Astrocyte of the cerebellum (primary cell): ENCODE data around the gene COL4A2.
A peak's percentile ranks its signal among the peaks of the same experiment; 100 is the strongest.

ENCODE experiments used
- DNase-seq: peaks from one replicate; pipeline ENCODE4 v3.0.0-alpha.2; 2011; ENCODE audit warnings: low read depth
- H3K4me3 ChIP-seq: 2 replicates; pipeline ENCODE4 v1.5.1; 2011; ENCODE audit warnings: mild to moderate bottlenecking, low read depth, low read length, moderate library complexity
- in situ Hi-C: cut with HindIII; loops from 2 replicates; pipeline ENCODE4 v1.10.0; 2017; ENCODE audit warnings: low sequenced_read_pairs
- TF ChIP-seq, protein P1 (sequence below): IDR thresholded peaks from 2 replicates; pipeline ENCODE4 v1.5.1; 2012; ENCODE audit warnings: low read length, low read depth, moderate library complexity, mild to moderate bottlenecking; ENCODE audit errors: missing control alignments

COL4A2 gene

DNA sequence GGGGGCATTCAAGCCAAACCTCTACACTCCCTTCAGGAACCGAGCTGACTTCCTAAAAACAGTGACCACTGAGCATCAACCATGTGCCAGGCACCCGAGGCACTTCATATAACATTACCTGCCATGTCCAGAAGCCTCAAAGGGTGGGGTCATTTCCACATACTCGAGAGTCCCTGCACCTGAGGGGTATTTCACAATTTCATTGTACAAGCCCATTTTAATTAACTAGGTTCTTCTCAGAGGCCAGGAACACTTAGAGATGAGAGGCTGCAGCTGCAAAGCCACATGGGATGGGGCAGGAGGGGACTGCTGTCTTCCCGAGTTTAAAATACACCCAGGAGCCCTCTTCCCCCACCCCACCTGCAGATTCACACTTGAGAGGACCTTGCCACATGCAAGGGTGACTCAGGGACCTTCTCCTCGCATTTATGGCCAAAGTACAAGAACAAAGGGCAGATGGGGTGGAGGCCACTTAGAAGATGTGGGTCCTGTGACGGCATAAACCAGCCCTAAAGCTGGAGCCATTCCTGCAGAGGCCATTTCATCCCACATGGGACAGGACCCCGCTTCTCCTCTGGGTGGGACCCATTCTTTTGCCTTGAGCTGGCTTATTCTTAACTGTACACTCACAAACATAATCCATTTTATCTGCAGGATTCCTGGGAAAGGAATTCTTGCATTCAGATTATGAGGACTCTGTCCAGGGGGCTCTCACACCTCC, 210.6 kb downstream of the COL4A2 start:
- in situ Hi-C loops, result no loop called here
- H3K4me3 ChIP-seq, result no peak overlapping the region
- no peak for DNase-seq
- TF ChIP-seq, protein P1, sequence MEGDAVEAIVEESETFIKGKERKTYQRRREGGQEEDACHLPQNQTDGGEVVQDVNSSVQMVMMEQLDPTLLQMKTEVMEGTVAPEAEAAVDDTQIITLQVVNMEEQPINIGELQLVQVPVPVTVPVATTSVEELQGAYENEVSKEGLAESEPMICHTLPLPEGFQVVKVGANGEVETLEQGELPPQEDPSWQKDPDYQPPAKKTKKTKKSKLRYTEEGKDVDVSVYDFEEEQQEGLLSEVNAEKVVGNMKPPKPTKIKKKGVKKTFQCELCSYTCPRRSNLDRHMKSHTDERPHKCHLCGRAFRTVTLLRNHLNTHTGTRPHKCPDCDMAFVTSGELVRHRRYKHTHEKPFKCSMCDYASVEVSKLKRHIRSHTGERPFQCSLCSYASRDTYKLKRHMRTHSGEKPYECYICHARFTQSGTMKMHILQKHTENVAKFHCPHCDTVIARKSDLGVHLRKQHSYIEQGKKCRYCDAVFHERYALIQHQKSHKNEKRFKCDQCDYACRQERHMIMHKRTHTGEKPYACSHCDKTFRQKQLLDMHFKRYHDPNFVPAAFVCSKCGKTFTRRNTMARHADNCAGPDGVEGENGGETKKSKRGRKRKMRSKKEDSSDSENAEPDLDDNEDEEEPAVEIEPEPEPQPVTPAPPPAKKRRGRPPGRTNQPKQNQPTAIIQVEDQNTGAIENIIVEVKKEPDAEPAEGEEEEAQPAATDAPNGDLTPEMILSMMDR, result no peak

DNA sequence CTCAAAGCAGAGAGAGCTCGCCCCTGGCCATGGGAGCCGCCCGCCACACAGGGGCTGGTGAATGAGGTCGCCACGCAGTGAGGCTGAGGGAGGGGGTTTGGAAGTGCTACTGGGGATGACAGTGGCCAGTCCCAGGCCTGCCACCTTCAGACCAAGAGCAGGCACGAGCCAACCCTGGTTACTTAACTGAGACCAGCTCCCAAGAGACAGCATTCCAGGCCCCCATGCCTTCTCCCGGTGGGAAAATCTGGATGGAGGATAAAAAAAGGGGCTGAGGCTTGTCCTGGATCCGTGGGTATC, 211.1 kb downstream of the COL4A2 start:
- in situ Hi-C loops, result no loop called here
- no peak overlapping the region for H3K4me3 ChIP-seq
- TF ChIP-seq, protein P1, result no peak
- no peak for DNase-seq

DNA sequence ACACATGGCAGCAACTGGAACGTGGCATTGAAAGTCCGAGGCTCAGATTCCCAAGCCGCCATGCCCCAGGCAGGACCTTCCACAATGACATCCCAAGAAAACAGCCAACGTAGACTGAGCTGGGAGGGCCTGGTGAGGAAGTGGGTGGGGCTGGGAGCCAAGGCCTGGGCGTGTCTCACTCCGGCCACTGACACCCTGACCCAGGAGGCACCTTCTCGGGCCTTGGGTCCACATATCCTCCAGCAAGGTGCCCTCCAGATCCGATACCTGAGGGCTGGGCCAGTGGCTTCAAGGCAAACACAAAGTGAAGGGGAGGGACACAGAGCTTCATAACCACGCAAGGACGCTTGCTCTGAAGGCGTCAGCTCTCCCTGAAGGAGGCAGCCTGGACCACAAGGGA, 211.5 kb downstream of the COL4A2 start:
- no peak overlapping the region for H3K4me3 ChIP-seq
- DNase-seq, result no peak
- TF ChIP-seq, protein P1, result no peak
- in situ Hi-C loops, result no loop called here

DNA sequence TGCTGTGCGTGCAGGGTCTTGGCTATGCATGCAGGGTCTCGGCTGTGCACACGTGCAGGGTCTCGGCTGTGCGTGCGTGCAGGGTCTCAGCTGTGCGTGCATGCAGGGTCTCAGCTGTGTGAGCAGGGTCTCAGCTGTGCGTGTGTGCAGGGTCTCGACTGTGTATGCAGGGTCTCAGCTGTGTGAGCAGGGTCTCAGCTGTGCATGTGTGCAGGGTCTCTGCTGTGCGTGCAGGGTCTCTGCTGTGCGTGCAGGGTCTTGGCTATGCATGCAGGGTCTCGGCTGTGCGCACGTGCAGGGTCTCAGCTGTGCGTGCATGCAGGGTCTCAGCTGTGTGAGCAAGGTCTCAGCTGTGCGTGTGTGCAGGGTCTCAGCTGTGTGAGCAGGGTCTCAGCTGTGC, 212.0 kb downstream of the COL4A2 start:
- TF ChIP-seq, protein P1, result no peak
- in situ Hi-C loops, result no loop called here
- H3K4me3 ChIP-seq, result no peak overlapping the region
- DNase-seq, result no peak

DNA sequence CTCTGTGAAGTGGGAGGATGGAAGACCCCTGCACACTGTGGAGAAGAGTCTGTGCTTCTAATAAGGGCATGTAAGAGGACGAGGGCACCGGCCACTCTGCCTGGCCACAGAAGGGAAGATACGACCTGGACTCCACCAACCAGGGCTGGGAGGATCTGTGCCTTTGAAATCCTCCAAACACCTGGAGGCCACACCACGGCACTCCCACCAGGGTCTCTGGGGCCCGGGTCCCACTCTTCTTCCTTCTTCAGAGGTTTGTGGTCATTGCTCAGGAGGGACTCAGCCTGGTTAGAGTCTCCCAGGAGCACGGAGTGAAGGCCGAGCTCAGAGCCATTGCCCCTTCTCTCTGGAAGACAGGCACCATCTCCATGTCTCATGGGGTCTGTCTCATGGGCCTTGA, 212.4 kb downstream of the COL4A2 start:
- TF ChIP-seq, protein P1, result no peak
- in situ Hi-C loops, result no loop called here

DNA sequence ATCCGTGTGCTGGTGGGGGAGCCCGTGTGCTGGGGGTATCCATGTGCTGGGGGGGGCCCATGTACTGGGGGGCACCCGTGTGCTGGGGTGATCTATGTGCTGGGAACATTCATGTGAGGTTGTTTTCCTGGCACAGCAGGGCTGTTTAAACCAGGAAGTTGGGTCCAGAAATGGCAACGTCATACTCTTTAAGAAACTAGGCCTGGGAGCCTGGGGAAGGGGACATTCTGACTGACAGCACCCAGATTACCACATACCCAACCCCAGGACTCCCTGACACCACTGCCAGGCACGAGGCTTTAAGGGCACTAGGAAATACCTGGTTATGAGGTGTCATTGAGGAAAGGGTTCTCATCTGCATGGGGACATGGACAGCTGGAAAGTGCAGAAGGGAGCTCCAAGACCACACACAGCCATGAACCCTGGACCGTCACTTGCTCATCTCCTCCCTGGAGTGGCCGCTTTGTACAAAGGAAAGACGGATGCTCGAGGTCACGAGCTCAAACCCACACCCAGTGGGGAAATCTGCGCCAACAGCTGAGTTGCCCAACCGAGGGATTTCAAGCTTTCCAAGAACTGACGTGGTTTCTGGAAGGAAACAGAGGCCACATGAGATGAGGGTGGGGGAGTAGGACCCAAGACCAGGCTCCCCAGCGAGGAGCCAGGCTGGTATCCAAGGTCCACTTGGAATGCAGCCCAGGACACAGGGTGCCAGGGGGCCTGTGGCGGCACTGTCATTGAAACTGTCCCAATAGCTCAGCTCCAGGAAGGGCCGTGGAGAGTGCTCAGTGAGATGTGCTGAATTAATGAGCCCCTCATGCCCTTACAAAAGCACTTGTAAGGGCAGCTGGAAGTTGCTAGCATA, 213.6 kb downstream of the COL4A2 start:
- TF ChIP-seq, protein P1, result no peak
- in situ Hi-C loops, result no loop called here
- peak; percentile 65 for DNase-seq
- no peak overlapping the region for H3K4me3 ChIP-seq

More for the DNA sequence above, 212.4 kb downstream of the COL4A2 start:
- H3K4me3 ChIP-seq, result no peak overlapping the region
- DNase-seq, result no peak
